Measurements from ENCODE around the gene REXO2.

The REXO2 gene

GRCh38 chr11:114439229-114440120, at the start of gene REXO2:
REXO2 (plus strand) TSS chr11:114439467; CDS start chr11:114439529, 62 bp downstream.
- in situ Hi-C loops (cut with HindIII; ENCODE audit: low pct_unique_long_range_greater_than_20kb, low sequenced_read_pairs) = no loop called here
- no peak for TF ChIP-seq JUND (IDR thresholded peaks at IDR 0.05; ENCODE audit: low read depth)
- DNase-seq (ENCODE audit: low read depth in 1 of 2, low spot score in 1 of 2) = peak; percentile 93 to 99

- in situ Hi-C loops (cut with HindIII; ENCODE audit: low pct_unique_long_range_greater_than_20kb, low sequenced_read_pairs) = no loop called here
- TF ChIP-seq JUND (IDR thresholded peaks at IDR 0.05; ENCODE audit: low read depth) = no peak
- no peak for DNase-seq (ENCODE audit: low read depth in 1 of 2, low spot score in 1 of 2)
Observed at GRCh38 chr11:114392735-114393667, 46.3 kb upstream of the REXO2 start.

- TF ChIP-seq JUND (IDR thresholded peaks at IDR 0.05; ENCODE audit: low read depth) = no peak
- DNase-seq (ENCODE audit: low read depth in 1 of 2, low spot score in 1 of 2) = peak in 1 of 2 experiments; percentile 52
- in situ Hi-C loops (cut with HindIII; ENCODE audit: low pct_unique_long_range_greater_than_20kb, low sequenced_read_pairs) = no loop called here
Observed at GRCh38 chr11:114395736-114396135, 43.5 kb upstream of the REXO2 start.

DNA sequence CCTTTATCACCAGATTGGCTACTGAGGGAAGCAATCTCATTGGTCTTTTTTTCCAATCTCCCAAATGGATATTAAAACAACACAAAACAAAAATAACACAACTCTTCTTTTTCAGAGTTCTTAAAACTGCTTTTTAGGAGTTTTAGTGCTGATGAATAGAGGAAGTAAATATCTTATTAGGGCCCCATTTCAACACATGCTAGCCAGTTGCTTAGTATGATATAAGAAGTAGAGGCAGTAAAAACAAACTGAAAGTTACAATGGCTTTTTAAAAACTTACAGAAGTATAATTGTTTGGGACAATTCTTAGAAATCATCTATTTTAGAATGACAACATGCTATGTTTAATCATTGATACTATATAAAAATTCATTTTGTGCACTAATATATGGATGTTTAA, 42.4 kb upstream of the REXO2 start:
- TF ChIP-seq JUND (IDR thresholded peaks at IDR 0.05; ENCODE audit: low read depth) = no peak
- no peak for DNase-seq (ENCODE audit: low read depth in 1 of 2, low spot score in 1 of 2)
- in situ Hi-C loops (cut with HindIII; ENCODE audit: low pct_unique_long_range_greater_than_20kb, low sequenced_read_pairs) = no loop called here

- in situ Hi-C loops (cut with HindIII; ENCODE audit: low pct_unique_long_range_greater_than_20kb, low sequenced_read_pairs) = no loop called here
- no peak for TF ChIP-seq JUND (IDR thresholded peaks at IDR 0.05; ENCODE audit: low read depth)
- DNase-seq (ENCODE audit: low read depth in 1 of 2, low spot score in 1 of 2) = no peak
Observed at GRCh38 chr11:114397349-114397982, 41.8 kb upstream of the REXO2 start.

DNA sequence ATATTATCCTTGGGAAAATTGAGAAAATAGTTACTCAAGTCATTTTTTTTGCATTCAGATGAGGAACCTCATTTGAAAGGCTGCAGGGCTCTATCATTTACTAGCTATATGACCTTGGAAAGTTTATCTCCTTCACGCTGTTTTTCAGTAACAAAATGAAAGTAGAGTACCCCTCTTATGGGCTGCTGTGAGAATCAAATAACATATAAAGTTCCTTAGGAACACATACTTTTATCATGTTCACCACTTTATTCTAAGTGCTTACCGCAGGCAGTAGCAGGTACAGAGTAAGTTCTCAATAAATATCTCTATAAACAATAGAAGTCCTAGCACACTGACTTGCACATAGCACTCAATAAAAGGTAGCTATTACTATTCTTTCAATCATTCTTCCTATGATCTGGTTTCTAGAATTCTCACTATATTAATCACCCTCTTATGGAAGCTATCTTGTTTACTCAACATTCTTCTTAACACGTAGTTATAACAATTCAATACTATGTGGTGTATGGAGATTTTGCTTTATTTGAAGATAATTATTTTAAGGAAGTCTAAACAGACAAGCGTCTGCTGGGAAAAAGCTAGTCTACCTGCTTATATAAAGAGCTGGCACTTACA, 40.9 kb upstream of the REXO2 start:
- no peak for DNase-seq (ENCODE audit: low read depth in 1 of 2, low spot score in 1 of 2)
- in situ Hi-C loops (cut with HindIII; ENCODE audit: low pct_unique_long_range_greater_than_20kb, low sequenced_read_pairs) = no loop called here
- TF ChIP-seq JUND (IDR thresholded peaks at IDR 0.05; ENCODE audit: low read depth) = no peak

GRCh38 chr11:114399490-114400215, 39.6 kb upstream of the REXO2 start:
- DNase-seq (ENCODE audit: low read depth in 1 of 2, low spot score in 1 of 2) = peak; percentile 41 to 72
- in situ Hi-C loops (cut with HindIII; ENCODE audit: low pct_unique_long_range_greater_than_20kb, low sequenced_read_pairs) = no loop called here
- no peak for TF ChIP-seq JUND (IDR thresholded peaks at IDR 0.05; ENCODE audit: low read depth)

DNA sequence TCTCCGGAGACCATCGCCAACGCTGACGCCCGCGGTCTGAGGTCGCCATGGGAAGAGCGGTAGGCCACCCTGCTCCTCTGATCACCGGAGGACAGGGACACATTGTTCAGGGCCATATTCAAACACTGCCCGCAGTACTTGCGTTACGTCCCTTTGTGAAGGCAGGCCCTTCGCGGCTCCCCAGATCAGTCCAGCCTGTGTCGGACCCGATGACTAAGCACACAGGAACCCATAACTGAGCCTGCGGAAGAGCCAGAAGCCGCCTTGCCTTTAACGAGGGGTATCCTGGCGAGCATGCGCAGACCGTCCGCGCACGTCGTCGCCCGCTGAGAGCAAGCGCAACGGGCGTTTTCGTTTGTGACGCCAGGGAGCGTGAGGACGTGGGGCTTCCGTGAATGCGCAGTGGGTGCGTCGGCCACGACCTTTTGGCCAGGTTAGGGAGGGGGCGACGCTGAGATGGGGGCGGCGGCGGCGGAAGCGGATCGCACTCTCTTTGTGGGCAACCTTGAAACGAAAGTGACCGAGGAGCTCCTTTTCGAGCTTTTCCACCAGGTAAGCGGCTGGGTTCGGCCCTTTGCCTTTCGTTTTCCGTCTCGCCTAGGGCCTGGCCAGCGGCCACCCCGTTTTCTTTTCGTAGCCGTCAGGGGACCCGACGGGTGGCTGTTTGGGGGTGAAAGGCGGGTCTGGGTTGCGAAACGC, 38.9 kb upstream of the REXO2 start, which contains the start of the genes C11orf71 and RBM7:
TSS of gene C11orf71 (minus strand) at position 296 of the 699 bp plus-strand sequence. CDS start at position 116, 180 bp downstream.
TSS of gene RBM7 (plus strand) at position 451 of the 699 bp plus-strand sequence. CDS start at position 457, 6 bp downstream.
- TF ChIP-seq JUND (IDR thresholded peaks at IDR 0.05; ENCODE audit: low read depth) = no peak
- peak; percentile 91 to 99 for DNase-seq (ENCODE audit: low read depth in 1 of 2, low spot score in 1 of 2)
- in situ Hi-C loops (cut with HindIII; ENCODE audit: low pct_unique_long_range_greater_than_20kb, low sequenced_read_pairs) = no loop called here

DNA sequence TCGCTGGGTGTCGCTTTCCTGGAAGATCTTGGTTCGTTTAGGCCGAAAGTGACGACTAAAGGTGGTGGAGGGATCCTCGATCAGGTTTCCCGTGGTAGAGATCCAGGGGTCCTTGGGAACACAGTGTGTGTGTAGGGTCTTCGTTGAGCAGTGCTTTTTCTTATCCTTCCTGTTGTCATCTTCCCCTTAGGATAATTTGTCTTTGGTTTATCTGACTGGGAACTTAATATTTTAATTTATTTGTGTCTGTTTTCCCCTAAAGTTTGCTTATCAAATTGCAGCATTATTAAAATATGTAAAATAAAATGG, 38.4 kb upstream of the REXO2 start:
- no peak for TF ChIP-seq JUND (IDR thresholded peaks at IDR 0.05; ENCODE audit: low read depth)
- no peak for DNase-seq (ENCODE audit: low read depth in 1 of 2, low spot score in 1 of 2)
- in situ Hi-C loops (cut with HindIII; ENCODE audit: low pct_unique_long_range_greater_than_20kb, low sequenced_read_pairs) = no loop called here

- DNase-seq (ENCODE audit: low read depth in 1 of 2, low spot score in 1 of 2) = no peak
- in situ Hi-C loops (cut with HindIII; ENCODE audit: low pct_unique_long_range_greater_than_20kb, low sequenced_read_pairs) = no loop called here
- TF ChIP-seq JUND (IDR thresholded peaks at IDR 0.05; ENCODE audit: low read depth) = no peak
Observed at GRCh38 chr11:114401311-114401710, 38.0 kb upstream of the REXO2 start.

DNA sequence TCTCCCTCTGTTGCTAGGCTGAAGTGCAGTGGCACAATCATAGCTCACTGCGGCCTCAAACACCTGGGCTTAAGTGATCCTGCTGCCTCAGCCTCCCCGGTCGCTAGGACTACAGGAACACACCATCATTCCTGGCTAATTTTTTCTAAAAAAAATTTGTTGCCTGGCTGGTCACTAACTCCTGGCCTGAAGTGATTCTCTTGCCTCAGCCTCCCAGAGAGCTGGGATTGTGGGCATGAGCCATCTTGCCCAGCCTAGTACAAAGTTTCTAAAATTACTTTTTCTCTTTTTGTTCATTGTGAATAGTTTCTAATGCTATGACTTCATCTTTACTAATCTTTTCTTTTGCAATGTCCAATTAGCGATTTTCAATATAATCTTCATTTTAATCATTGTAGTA, 26.3 kb upstream of the REXO2 start:
- in situ Hi-C loops (cut with HindIII; ENCODE audit: low pct_unique_long_range_greater_than_20kb, low sequenced_read_pairs) = no loop called here
- no peak for DNase-seq (ENCODE audit: low read depth in 1 of 2, low spot score in 1 of 2)
- no peak for TF ChIP-seq JUND (IDR thresholded peaks at IDR 0.05; ENCODE audit: low read depth)

Measured in T47D (cell line).